T-cell (primary cell): ENCODE results near the gene IZUMO1. TPM values are rescaled to one million over a fixed set of nuclear protein-coding genes. Genes with fewer than 3 reads are reported as not detected.

ENCODE experiments used
- total RNA-seq, 35 experiments: library from RNA in 6 of 35; stranded (reverse) in 6 of 35; fragments of 120-200 nt in 1 of 35; gene quantifications; one replicate each; pipeline versions ENCODE4 v1.2.1 to v1.2.4 and lab custom pipeline; 2013 to 2026

Gene IZUMO1
- total RNA-seq, 5 donors from 2014 or later (not counting 1 experiment from before 2014, with no cell fraction given) = not detected

Other genes with a start within 250 kb of the IZUMO1 start
- 10 to 100 TPM; 17.5 to 28.2 (median 23.5) TPM for gene LMTK3, start 235.1 kb downstream of the IZUMO1 start, total RNA-seq
- gene SULT2B1, start 194.7 kb downstream of the IZUMO1 start, total RNA-seq = not detected
- gene SPACA4, start 140.2 kb downstream of the IZUMO1 start, total RNA-seq = not detected
- gene FAM83E, start 131.8 kb downstream of the IZUMO1 start, total RNA-seq = 1 to 10 TPM in 4 of 5 donors, not detected in 1; 2.3 to 3.0 (median 2.7) TPM
- gene RPL18, start 127.7 kb downstream of the IZUMO1 start, total RNA-seq = 1,000 to 10,000 TPM; 2,370 to 2,784 (median 2,662) TPM
- gene SPHK2, start 127.4 kb downstream of the IZUMO1 start, total RNA-seq = 10 to 100 TPM; 18.0 to 37.0 (median 31.8) TPM
- gene DBP, start 109.5 kb downstream of the IZUMO1 start, total RNA-seq = 10 to 100 TPM; 24.5 to 57.2 (median 56.0) TPM
- 10 to 100 TPM in 4 of 5 donors, 1 to 10 TPM in 1; 8.0 to 18.5 (median 11.0) TPM for gene CA11, start 100.7 kb downstream of the IZUMO1 start, total RNA-seq
- gene NTN5, start 73.9 kb downstream of the IZUMO1 start, total RNA-seq = 1 to 10 TPM; 2.2 to 4.2 (median 3.5) TPM
- under 1 TPM in 1 of 5 donors, not detected in 4; 0.16 TPM for gene FUT2, start 50.9 kb downstream of the IZUMO1 start, total RNA-seq
- gene MAMSTR, start 27.2 kb downstream of the IZUMO1 start, total RNA-seq = 1 to 10 TPM in 4 of 5 donors, under 1 TPM in 1; 0.56 to 2.4 (median 1.6) TPM
- under 1 TPM in 3 of 5 donors, not detected in 2; 0.23 to 0.65 (median 0.32) TPM for gene RASIP1, start 6.3 kb downstream of the IZUMO1 start, total RNA-seq
- under 1 TPM; 0.09 to 0.28 (median 0.15) TPM for gene FUT1, start 5.7 kb upstream of the IZUMO1 start, total RNA-seq
- gene FGF21, start 8.6 kb upstream of the IZUMO1 start, total RNA-seq = not detected
- 10 to 100 TPM; 21.5 to 40.6 (median 36.6) TPM for gene BCAT2, start 64.1 kb upstream of the IZUMO1 start, total RNA-seq
- 1 to 10 TPM in 2 of 5 donors, under 1 TPM in 2, not detected in 1; 0.58 to 2.1 (median 1.1) TPM for gene HSD17B14, start 89.6 kb upstream of the IZUMO1 start, total RNA-seq
- gene PLEKHA4, start 121.7 kb upstream of the IZUMO1 start, total RNA-seq = 10 to 100 TPM in 1 of 5 donors, 1 to 10 TPM in 4; 2.7 to 11.8 (median 5.2) TPM
- 100 to 1,000 TPM in 2 of 5 donors, 10 to 100 TPM in 3; 74.4 to 713 (median 93.6) TPM for gene PPP1R15A, start 125.5 kb upstream of the IZUMO1 start, total RNA-seq
- under 1 TPM in 1 of 5 donors, not detected in 4; 0.26 TPM for gene TULP2, start 151.8 kb upstream of the IZUMO1 start, total RNA-seq
- gene NUCB1, start 153.4 kb upstream of the IZUMO1 start, total RNA-seq = 100 to 1,000 TPM; 122 to 177 (median 165) TPM
- 1 to 10 TPM in 4 of 5 donors, under 1 TPM in 1; 0.93 to 1.7 (median 1.2) TPM for gene DHDH, start 186.8 kb upstream of the IZUMO1 start, total RNA-seq
- 100 to 1,000 TPM in 3 of 5 donors, 10 to 100 TPM in 2; 76.6 to 201 (median 183) TPM for gene BAX, start 208.0 kb upstream of the IZUMO1 start, total RNA-seq
- gene FTL, start 218.4 kb upstream of the IZUMO1 start, total RNA-seq = 1,000 to 10,000 TPM in 2 of 5 donors, 100 to 1,000 TPM in 3; 594 to 1,085 (median 906) TPM
- 10 to 100 TPM; 28.1 to 58.9 (median 52.4) TPM for gene GYS1, start 246.4 kb upstream of the IZUMO1 start, total RNA-seq
- 10 to 100 TPM; 20.3 to 48.7 (median 41.4) TPM for gene RUVBL2, start 247.0 kb upstream of the IZUMO1 start, total RNA-seq